ENCODE data around the gene RAB40AL.

The RAB40AL gene

GRCh38 chrX:102985192-102985591 is 48.1 kb downstream of the RAB40AL start:
- DNase-seq, result no peak

Data from stimulated activated CD4-positive, alpha-beta T cell treated with anti-CD3 and anti-CD28 coated beads, Interleukin-2, amount 100 ng/mL, for 24 hours (primary cell).